Esophagus squamous epithelium (tissue), 4 donors: ENCODE data around the gene SLC5A4.

Experiments
- CTCF ChIP-seq, 6 experiments: fragments of 450-650 bp in 4 of 6; fragments of 200-600 bp in 2 of 6; sonication (generic) in 2 of 6; IDR thresholded peaks; one replicate each; pipeline ENCODE4 v1.5.1; 2016 to 2019; ENCODE audit warnings: antibody characterized with exemption in 6 of 6, mild to moderate bottlenecking in 4 of 6, moderate library complexity in 4 of 6
- POLR2A ChIP-seq, 4 donors: fragments of 450-650 bp; IDR thresholded peaks; one replicate each; pipeline ENCODE4 v1.6.1; 2017; ENCODE audit warnings: antibody characterized with exemption in 4 of 4, mild to moderate bottlenecking in 4 of 4, moderate library complexity in 3 of 4

DNA sequence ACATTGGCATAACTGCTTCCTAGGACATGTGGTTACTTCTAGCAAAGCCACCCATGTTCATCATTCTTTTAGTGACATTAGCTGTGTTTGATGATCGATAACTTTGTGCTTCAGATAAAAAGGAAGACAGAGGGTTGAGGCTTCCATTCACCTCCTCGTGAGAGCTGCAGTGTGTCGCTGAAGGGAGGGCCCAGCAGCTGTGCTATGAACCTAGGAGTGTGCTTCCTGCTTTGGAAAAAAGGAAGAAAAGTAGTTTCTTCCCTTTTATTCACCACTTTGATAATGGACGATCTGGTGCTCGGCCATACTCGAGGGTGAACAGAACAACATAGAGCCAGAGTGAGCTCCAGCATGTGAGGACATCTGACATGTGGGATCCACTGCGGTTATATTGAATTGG lies 44.1 kb downstream of the SLC5A4 start:
- TF ChIP-seq CTCF (IDR thresholded peaks at IDR 0.05) (no peak), POLR2A (IDR thresholded peaks at IDR 0.05) (no peak)
